Mammary epithelial cell (primary cell): ENCODE results near the gene FCER1G.

Experiments
- CTCF ChIP-seq, 2 donors: IDR thresholded peaks in 1 of 2; conservative IDR thresholded peaks in 1 of 2; 2 replicates each; pipeline ENCODE4 v1.5.1; 2011 to 2012; ENCODE audit warnings: inconsistent platforms in 2 of 2, low read length in 2 of 2, mild to moderate bottlenecking in 2 of 2, control low read depth in 1 of 2, low read depth in 1 of 2; ENCODE audit not compliant: insufficient read depth in 1 of 2; ENCODE audit errors: extremely low read depth in 1 of 2
- EZH2 ChIP-seq: IDR thresholded peaks from 2 replicates; pipeline ENCODE4 v1.6.1; 2012; ENCODE audit warnings: low read length, inconsistent platforms, borderline replicate concordance

- TF ChIP-seq CTCF (conservative IDR thresholded peaks at IDR 0.05 in 1 of 2, IDR thresholded peaks at IDR 0.05 in 1 of 2; ENCODE audit: extremely low read depth in 1 of 2, insufficient read depth in 1 of 2, low read depth in 1 of 2, low read length in 2 of 2) (no peak), EZH2 (no peak)
Measured at GRCh38 chr1:161266836-161267235, 51.7 kb downstream of the FCER1G start.
